Calu3 (cell line): Measurements from ENCODE around the gene KRT5. TPM values are rescaled to one million over a fixed set of nuclear protein-coding genes. Genes with fewer than 3 reads are reported as not detected.

Experiments used
- BruUV-seq: library from RNA; stranded (reverse); fragments of 400-500 nt; replicated peaks from 2 replicates; lab custom pipeline; 2021; lab: Mats Ljungman, UMichigan
- CTCF ChIA-PET: fragments of 300-600 bp; sonication (Branson Sonifier 250); formaldehyde crosslinking; loops from one replicate; lab custom pipeline; 2022; ENCODE audit warnings: antibody characterized with exemption; lab: Charles Lee
- DNase-seq: peaks from one replicate; pipeline ENCODE4 v3.0.0; 2022
- H3K27ac Mint-ChIP-seq: one replicate; pipeline ENCODE4 v1.8.0; 2022; ENCODE audit warnings: mixed read lengths; ENCODE audit not compliant: unreplicated experiment
- H3K27me3 Mint-ChIP-seq: one replicate; pipeline ENCODE4 v1.8.0; 2022; ENCODE audit warnings: mixed read lengths; ENCODE audit not compliant: unreplicated experiment
- H3K36me3 Mint-ChIP-seq: one replicate; pipeline ENCODE4 v1.8.0; 2022; ENCODE audit warnings: mild to moderate bottlenecking, moderate library complexity, mixed read lengths; ENCODE audit not compliant: insufficient read depth, unreplicated experiment
- H3K4me1 Mint-ChIP-seq: one replicate; pipeline ENCODE4 v1.8.0; 2022; ENCODE audit warnings: mild to moderate bottlenecking, low read depth, mixed read lengths; ENCODE audit not compliant: unreplicated experiment
- H3K4me3 Mint-ChIP-seq: one replicate; pipeline ENCODE4 v1.8.0; 2022; ENCODE audit warnings: mild to moderate bottlenecking, low read depth, moderate library complexity, mixed read lengths; ENCODE audit not compliant: unreplicated experiment
- H3K9me3 Mint-ChIP-seq: one replicate; pipeline ENCODE4 v1.8.0; 2022; ENCODE audit warnings: low read depth, mixed read lengths; ENCODE audit not compliant: unreplicated experiment
- intact Hi-C: fragments of 100-400 bp; cut with micrococcal nuclease; formaldehyde crosslinking; loops from one replicate; pipeline ENCODE4 v1.10.0; 2022; ENCODE audit not compliant: unreplicated experiment
- total RNA-seq: library from RNA; stranded (reverse); gene quantifications from 2 replicates; pipeline ENCODE4 v1.2.3, GENCODE V29; 2022
- TF ChIP-seq, protein P1 (sequence below): fragments of 200-600 bp; IDR thresholded peaks from one replicate; pipeline ENCODE4 v1.8.0; 2022; ENCODE audit warnings: antibody characterized with exemption; ENCODE audit not compliant: unreplicated experiment

KRT5 gene
- total RNA-seq, 1 experiment from 2014 or later, result 1.3 TPM

DNA sequence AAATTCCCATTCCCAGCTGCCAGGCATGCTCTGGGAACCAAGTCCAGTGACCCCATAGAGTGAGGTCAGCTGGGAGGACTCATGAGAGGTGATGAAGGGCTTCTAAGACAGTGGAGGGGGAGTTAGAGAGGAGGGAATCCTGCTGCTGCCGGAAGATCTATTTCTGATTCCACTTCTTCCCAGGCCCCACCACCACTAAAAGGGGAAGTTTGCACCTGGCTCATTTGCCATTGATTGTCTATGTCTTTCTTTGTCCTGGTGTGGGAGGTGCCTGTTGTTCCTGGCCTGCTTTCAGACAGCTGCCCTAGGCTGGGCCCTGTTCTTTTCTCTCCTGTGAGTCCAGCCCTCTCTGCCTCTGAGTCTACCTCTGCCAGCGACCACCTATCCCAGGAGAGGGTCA is 24.1 kb downstream of the KRT5 start:
- Mint-ChIP-seq H3K27ac (no peak overlapping the region), H3K4me1 (peaks cover 7% of the 10 kb centered on the region), H3K36me3 (no peaks in the 10 kb centered on the region), H3K4me3 (no peak overlapping the region), H3K27me3 (peaks cover 77% of the 10 kb centered on the region), H3K9me3 (no peaks in the 10 kb centered on the region)
- DNase-seq, result no peak
- intact Hi-C loops, result no loop called here
- TF ChIP-seq, protein P1, sequence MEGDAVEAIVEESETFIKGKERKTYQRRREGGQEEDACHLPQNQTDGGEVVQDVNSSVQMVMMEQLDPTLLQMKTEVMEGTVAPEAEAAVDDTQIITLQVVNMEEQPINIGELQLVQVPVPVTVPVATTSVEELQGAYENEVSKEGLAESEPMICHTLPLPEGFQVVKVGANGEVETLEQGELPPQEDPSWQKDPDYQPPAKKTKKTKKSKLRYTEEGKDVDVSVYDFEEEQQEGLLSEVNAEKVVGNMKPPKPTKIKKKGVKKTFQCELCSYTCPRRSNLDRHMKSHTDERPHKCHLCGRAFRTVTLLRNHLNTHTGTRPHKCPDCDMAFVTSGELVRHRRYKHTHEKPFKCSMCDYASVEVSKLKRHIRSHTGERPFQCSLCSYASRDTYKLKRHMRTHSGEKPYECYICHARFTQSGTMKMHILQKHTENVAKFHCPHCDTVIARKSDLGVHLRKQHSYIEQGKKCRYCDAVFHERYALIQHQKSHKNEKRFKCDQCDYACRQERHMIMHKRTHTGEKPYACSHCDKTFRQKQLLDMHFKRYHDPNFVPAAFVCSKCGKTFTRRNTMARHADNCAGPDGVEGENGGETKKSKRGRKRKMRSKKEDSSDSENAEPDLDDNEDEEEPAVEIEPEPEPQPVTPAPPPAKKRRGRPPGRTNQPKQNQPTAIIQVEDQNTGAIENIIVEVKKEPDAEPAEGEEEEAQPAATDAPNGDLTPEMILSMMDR, result no peak
- CTCF ChIA-PET, result no interaction called here
- no TSS peak for BruUV-seq

DNA sequence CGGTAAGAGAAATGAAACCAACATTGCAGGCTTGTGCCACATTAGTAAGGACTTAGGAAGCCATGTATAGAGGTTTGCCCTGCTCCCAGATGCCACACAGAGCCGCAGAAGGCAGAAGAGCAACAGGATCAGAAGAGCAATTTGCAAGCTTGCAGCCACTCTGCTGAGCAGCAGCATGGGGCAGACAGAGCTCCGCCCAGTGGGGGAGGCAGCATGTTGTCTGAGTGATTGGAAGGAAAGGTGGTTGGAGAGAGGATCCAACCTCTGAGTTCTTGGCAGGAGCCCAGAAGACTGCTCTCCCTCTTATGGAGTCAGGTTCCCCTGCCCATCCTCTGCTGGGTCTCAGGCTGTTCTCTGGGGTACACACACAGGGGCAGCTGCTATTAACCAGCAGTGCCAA is 24.8 kb downstream of the KRT5 start:
- Mint-ChIP-seq H3K36me3 (no peaks in the 10 kb centered on the region), H3K27ac (no peak overlapping the region), H3K4me1 (peaks cover under 1% of the 10 kb centered on the region), H3K4me3 (no peak overlapping the region), H3K9me3 (no peaks in the 10 kb centered on the region), H3K27me3 (peaks cover 84% of the 10 kb centered on the region)
- no TSS peak for BruUV-seq
- intact Hi-C loops, result no loop called here
- DNase-seq, result no peak
- TF ChIP-seq, protein P1, result no peak
- CTCF ChIA-PET, result no interaction called here

DNA sequence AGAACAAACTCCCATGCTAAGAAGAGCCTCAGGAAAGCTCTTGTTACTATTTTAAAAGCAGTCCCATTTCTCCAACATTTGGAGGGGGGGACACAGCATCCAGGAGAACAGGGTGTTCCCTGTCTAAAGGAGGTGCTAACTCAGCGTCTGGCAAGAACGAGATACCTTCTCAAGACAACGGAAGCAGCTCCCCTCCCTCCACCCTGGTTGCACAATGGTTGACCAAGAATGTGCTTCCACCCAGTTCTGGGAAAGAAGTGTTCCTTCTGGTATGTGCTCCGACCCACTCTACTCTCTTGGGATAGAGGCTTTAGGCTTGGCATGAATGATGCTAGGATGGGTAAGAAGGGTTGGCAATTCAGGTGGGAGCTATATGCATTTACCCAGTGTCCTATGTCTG is 25.7 kb downstream of the KRT5 start:
- H3K36me3 Mint-ChIP-seq, result no peaks in the 10 kb centered on the region
- no peak for DNase-seq
- TF ChIP-seq, protein P1, result no peak
- no peak overlapping the region for H3K4me3 Mint-ChIP-seq
- no peak overlapping the region for H3K27ac Mint-ChIP-seq
- CTCF ChIA-PET, result no interaction called here
- H3K4me1 Mint-ChIP-seq, result no peaks in the 10 kb centered on the region
- intact Hi-C loops, result no loop called here
- H3K27me3 Mint-ChIP-seq, result peaks cover 93% of the 10 kb centered on the region
- H3K9me3 Mint-ChIP-seq, result no peaks in the 10 kb centered on the region
- BruUV-seq, result no TSS peak

DNA sequence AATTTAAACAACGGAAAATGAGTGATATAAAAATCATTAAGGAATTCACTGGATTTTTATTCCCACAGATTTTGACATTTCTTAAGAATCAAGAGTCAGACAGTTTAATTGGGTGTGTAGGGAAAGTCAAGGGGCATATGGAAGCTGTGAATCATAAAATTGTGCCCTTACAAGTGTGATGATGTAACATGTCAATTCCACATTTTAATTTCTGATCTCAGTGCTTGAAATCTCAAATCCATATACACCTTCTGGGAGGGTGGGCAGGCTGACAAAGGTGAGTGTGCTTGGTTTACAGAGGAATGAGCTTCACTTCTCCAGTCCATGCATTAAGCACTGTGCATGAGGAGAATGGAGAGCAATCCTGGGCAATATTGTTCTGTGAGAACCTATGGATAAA is 26.1 kb downstream of the KRT5 start:
- no peaks in the 10 kb centered on the region for H3K4me1 Mint-ChIP-seq
- TF ChIP-seq, protein P1, result no peak
- no peak for DNase-seq
- no peak overlapping the region for H3K4me3 Mint-ChIP-seq
- no peak overlapping the region for H3K27ac Mint-ChIP-seq
- CTCF ChIA-PET, result no interaction called here
- no TSS peak for BruUV-seq
- H3K27me3 Mint-ChIP-seq, result peaks cover 97% of the 10 kb centered on the region
- no peaks in the 10 kb centered on the region for H3K9me3 Mint-ChIP-seq
- intact Hi-C loops, result no loop called here
- no peaks in the 10 kb centered on the region for H3K36me3 Mint-ChIP-seq
